ENCODE measurements around the gene MERTK.

- TF ChIP-seq CTCF (IDR thresholded peaks at IDR 0.05) (no peak), POLR2A (IDR thresholded peaks at IDR 0.05) (no peak)
These were observed 13.8 kb upstream of the MERTK start for GRCh38 chr2:111884592-111884964.
